ENCODE data around the gene GBA2. TPM values are rescaled to one million over a fixed set of nuclear protein-coding genes. Genes with fewer than 3 reads are reported as not detected.

Gene GBA2
- total RNA-seq, 1 donor from 2014 or later: 77.3 TPM

GRCh38 chr9:35695943-35696401 lies 53.1 kb downstream of the GBA2 start:
- H3K27ac ChIP-seq: peak overlapping the region; percentile 45
- intact Hi-C loops (cut with DNase I): no loop called here
- TF ChIP-seq POLR2AphosphoS5 (IDR thresholded peaks at IDR 0.05; ENCODE audit: insufficient read depth in 1 of 2, low read depth in 1 of 2) (no peak), POLR2A (IDR thresholded peaks at IDR 0.05) (no peak), CTCF (IDR thresholded peaks at IDR 0.05) (no peak)
- no peaks in the 10 kb centered on the region for H3K4me1 ChIP-seq
- H3K4me3 ChIP-seq: no peak overlapping the region
- no peak for DNase-seq (ENCODE audit: extremely low spot score in 2 of 2)
- no peaks in the 10 kb centered on the region for H3K27me3 ChIP-seq
- H3K9me3 ChIP-seq: no peaks in the 10 kb centered on the region
- peaks cover 0 to 40% of the 10 kb centered on the region in 2 donors for H3K36me3 ChIP-seq

GRCh38 chr9:35691757-35692301 lies 57.2 kb downstream of the GBA2 start:
- H3K27ac ChIP-seq: peak overlapping the region; percentile 96
- no peaks in the 10 kb centered on the region for H3K9me3 ChIP-seq
- no peaks in the 10 kb centered on the region for H3K36me3 ChIP-seq
- H3K4me1 ChIP-seq: peaks cover 27% of the 10 kb centered on the region
- TF ChIP-seq CTCF (IDR thresholded peaks at IDR 0.05): no peak
- no peak for TF ChIP-seq POLR2A (IDR thresholded peaks at IDR 0.05)
- TF ChIP-seq POLR2AphosphoS5 (IDR thresholded peaks at IDR 0.05; ENCODE audit: insufficient read depth in 1 of 2, low read depth in 1 of 2): no peak
- intact Hi-C loops (cut with DNase I): loop anchor here (5.0 kb wide), 2 partner anchors 35 kb away; partner anchors contain the start of genes CCDC107 and RMRP
- H3K4me3 ChIP-seq: no peak overlapping the region
- no peak for DNase-seq (ENCODE audit: extremely low spot score in 2 of 2)
- H3K27me3 ChIP-seq: no peaks in the 10 kb centered on the region

- intact Hi-C loops (cut with DNase I): loop anchor here (5.0 kb wide), 2 partner anchors 34 to 36 kb away; partner anchors contain the start of genes CCDC107 and RMRP
- peak overlapping the region; percentile 96 for H3K27ac ChIP-seq
- H3K36me3 ChIP-seq: no peaks in the 10 kb centered on the region
- H3K9me3 ChIP-seq: no peaks in the 10 kb centered on the region
- peak overlapping the region; percentile 79 to 90 for H3K4me3 ChIP-seq
- TF ChIP-seq POLR2AphosphoS5 (IDR thresholded peaks at IDR 0.05; ENCODE audit: insufficient read depth in 1 of 2, low read depth in 1 of 2) (no peak), POLR2A (IDR thresholded peaks at IDR 0.05) (no peak)
- peaks cover 32% of the 10 kb centered on the region for H3K4me1 ChIP-seq
- H3K27me3 ChIP-seq: no peaks in the 10 kb centered on the region
- no peak for DNase-seq (ENCODE audit: extremely low spot score in 2 of 2)
Observed at GRCh38 chr9:35691334-35691650, 57.7 kb downstream of the GBA2 start.

GRCh38 chr9:35690614-35691333 lies 58.3 kb downstream of the GBA2 start:
- peak overlapping the region; percentile 96 for H3K27ac ChIP-seq
- H3K9me3 ChIP-seq: no peaks in the 10 kb centered on the region
- peaks cover 32% of the 10 kb centered on the region for H3K4me1 ChIP-seq
- peak overlapping the region; percentile 79 to 90 for H3K4me3 ChIP-seq
- H3K27me3 ChIP-seq: no peaks in the 10 kb centered on the region
- peak in 1 of 2 donors; percentile 64 for TF ChIP-seq POLR2A (IDR thresholded peaks at IDR 0.05)
- TF ChIP-seq POLR2AphosphoS5 (IDR thresholded peaks at IDR 0.05; ENCODE audit: insufficient read depth in 1 of 2, low read depth in 1 of 2): peak in 1 of 2 donors; percentile 85
- no peak for TF ChIP-seq CTCF (IDR thresholded peaks at IDR 0.05)
- H3K36me3 ChIP-seq: no peaks in the 10 kb centered on the region
- no peak for DNase-seq (ENCODE audit: extremely low spot score in 2 of 2)
- intact Hi-C loops (cut with DNase I): loop anchor here (5.0 kb wide), 2 partner anchors 33 to 37 kb away; partner anchors contain the start of genes CCDC107 and RMRP

- intact Hi-C loops (cut with DNase I): loop anchor here (5.0 kb wide), 2 partner anchors 33 to 37 kb away; partner anchors contain the start of genes CCDC107 and RMRP
- H3K9me3 ChIP-seq: no peaks in the 10 kb centered on the region
- no peak for DNase-seq (ENCODE audit: extremely low spot score in 2 of 2)
- H3K4me3 ChIP-seq: peak overlapping the region; percentile 79 to 90
- H3K27ac ChIP-seq: peak overlapping the region; percentile 96
- peaks cover 0 to 2% of the 10 kb centered on the region in 2 donors for H3K36me3 ChIP-seq
- TF ChIP-seq CTCF (IDR thresholded peaks at IDR 0.05) (no peak), POLR2A (IDR thresholded peaks at IDR 0.05) (no peak), POLR2AphosphoS5 (IDR thresholded peaks at IDR 0.05; ENCODE audit: insufficient read depth in 1 of 2, low read depth in 1 of 2) (no peak)
- H3K4me1 ChIP-seq: peaks cover 32% of the 10 kb centered on the region
- H3K27me3 ChIP-seq: no peaks in the 10 kb centered on the region
Observed at GRCh38 chr9:35690294-35690613, 58.8 kb downstream of the GBA2 start.
